Panc1 (cell line): ENCODE data around the gene MAPKAP1. TPM values are rescaled to one million over a fixed set of nuclear protein-coding genes. Genes with fewer than 3 reads are reported as not detected.

ENCODE experiments used
- ATAC-seq: fragments of 200-7000 bp; cut with Tn5 transposase; 2 replicates; pipeline ENCODE4 v1.9.1; 2020; ENCODE audit warnings: mild to moderate bottlenecking, moderate library complexity
- BruUV-seq: library from RNA; stranded (reverse); fragments of 400-500 nt; replicated peaks from 2 replicates; lab custom pipeline; 2021; lab: Mats Ljungman, UMichigan
- CTCF ChIA-PET: fragments of 300-600 bp; sonication (Branson Sonifier 250); formaldehyde crosslinking; loops from one replicate; lab custom pipeline; 2022; ENCODE audit warnings: antibody characterized with exemption; lab: Charles Lee
- POLR2A ChIA-PET: fragments of 300-600 bp; sonication (Branson Sonifier 250); formaldehyde crosslinking; loops from one replicate; lab custom pipeline; 2022; ENCODE audit warnings: antibody characterized with exemption; lab: Charles Lee
- DNase-seq: peaks from one replicate; pipeline ENCODE4 v3.0.0-alpha.2; 2010; ENCODE audit warnings: low read depth, low spot score
- H3K27ac ChIP-seq: 2 replicates; pipeline ENCODE4 v1.5.1; 2011; ENCODE audit warnings: mild to moderate bottlenecking, low read length, inconsistent platforms
- H3K27me3 ChIP-seq: fragments of 200-500 bp; sonication (Bioruptor generic); 2 replicates; pipeline ENCODE4 v1.6.0; 2014; ENCODE audit warnings: low read length, inconsistent platforms; ENCODE audit not compliant: control insufficient read depth, insufficient read depth
- H3K36me3 ChIP-seq: fragments of 200-500 bp; sonication (Bioruptor generic); 2 replicates; pipeline ENCODE4 v1.5.1; 2014; ENCODE audit warnings: inconsistent platforms, mild to moderate bottlenecking, low read length, moderate library complexity; ENCODE audit not compliant: control insufficient read depth, insufficient read depth
- H3K4me1 ChIP-seq: 2 replicates; pipeline ENCODE4 v1.5.1; 2011; ENCODE audit warnings: inconsistent platforms, mild to moderate bottlenecking, low read length, moderate library complexity; ENCODE audit not compliant: control insufficient read depth, insufficient read depth
- H3K4me3 ChIP-seq, 2 experiments: 2 replicates each; pipeline ENCODE4 v1.5.1; 2011 to 2012; ENCODE audit warnings: low read depth in 2 of 2, low read length in 2 of 2, mild to moderate bottlenecking in 2 of 2, inconsistent platforms in 1 of 2, moderate library complexity in 1 of 2
- H3K9me3 ChIP-seq: fragments of 200-500 bp; sonication (Bioruptor generic); 2 replicates; pipeline ENCODE4 v1.5.1; 2014; ENCODE audit warnings: low read depth, mild to moderate bottlenecking, inconsistent platforms, low read length, moderate library complexity; ENCODE audit not compliant: control insufficient read depth, insufficient read depth
- POLR2AphosphoS5 ChIP-seq: IDR thresholded peaks from 2 replicates; pipeline ENCODE4 v1.6.1; 2012; ENCODE audit warnings: mild to moderate bottlenecking, low read depth, low read length, moderate library complexity
- SIN3A ChIP-seq: IDR thresholded peaks from 2 replicates; pipeline ENCODE4 v1.6.1; 2012; ENCODE audit warnings: low read depth, mild to moderate bottlenecking, low read length, moderate library complexity, borderline replicate concordance; ENCODE audit not compliant: insufficient read depth
- TCF7L2 ChIP-seq: IDR thresholded peaks from 2 replicates; pipeline ENCODE4 v1.6.1; 2011; ENCODE audit warnings: mild to moderate bottlenecking, low read depth, low read length, inconsistent platforms
- in situ Hi-C: cut with HindIII; loops from 2 replicates; pipeline ENCODE4 v1.10.0; 2016; ENCODE audit warnings: low sequenced_read_pairs, low pct_unique_long_range_greater_than_20kb
- intact Hi-C: fragments of 100-400 bp; cut with micrococcal nuclease; formaldehyde crosslinking; loops from one replicate; pipeline ENCODE4 v1.10.0; 2022; ENCODE audit not compliant: unreplicated experiment
- total RNA-seq: library from RNA; stranded (reverse); gene quantifications from one replicate; pipeline ENCODE4 v1.2.1, GENCODE V29; 2021; ENCODE audit not compliant: unreplicated experiment
- TF ChIP-seq, protein P1 (sequence below), 2 experiments: IDR thresholded peaks; 2 replicates each; pipeline ENCODE4 v1.6.1; 2011 to 2012; ENCODE audit warnings: low read depth in 2 of 2, control low read depth in 1 of 2, low read length in 1 of 2, mild to moderate bottlenecking in 1 of 2, moderate library complexity in 1 of 2; ENCODE audit not compliant: insufficient read depth in 1 of 2
- TF ChIP-seq, protein P2 (sequence below): fragments of 450-650 bp; IDR thresholded peaks from 2 replicates; pipeline ENCODE4 v1.5.1; 2017; ENCODE audit warnings: mild to moderate bottlenecking

The MAPKAP1 gene
- total RNA-seq, 1 experiment from 2014 or later: 72.7 TPM

DNA sequence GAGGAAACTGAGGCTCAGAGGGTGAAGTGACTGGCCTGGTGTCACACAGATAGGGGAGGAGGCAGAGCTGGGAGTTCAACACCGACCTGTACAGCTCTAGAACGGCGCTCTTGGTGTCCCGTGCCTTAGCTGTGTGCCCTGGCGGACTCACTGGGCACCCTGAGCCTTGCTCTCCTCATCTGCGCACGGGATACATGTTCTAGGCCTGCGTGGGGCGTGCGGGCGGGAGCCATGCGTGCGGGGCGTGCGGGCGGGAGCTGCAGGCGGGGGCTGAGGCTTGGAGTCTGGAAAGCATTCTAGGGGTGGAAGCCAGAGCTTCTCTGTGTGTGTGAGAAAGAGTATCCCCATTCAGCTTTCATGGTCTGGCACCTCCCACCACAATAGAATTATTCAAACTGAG is 280.1 kb downstream of the MAPKAP1 start:
- DNase-seq (no peak), ATAC-seq (no peak)
- H3K27me3 ChIP-seq: no peaks in the 10 kb centered on the region
- in situ Hi-C loops: no loop called here
- POLR2A ChIA-PET: no interaction called here
- no peak overlapping the region for H3K27ac ChIP-seq
- H3K9me3 ChIP-seq: no peaks in the 10 kb centered on the region
- no peak overlapping the region for H3K4me3 ChIP-seq
- no peaks in the 10 kb centered on the region for H3K36me3 ChIP-seq
- H3K4me1 ChIP-seq: no peaks in the 10 kb centered on the region
- TF ChIP-seq, protein P1, sequence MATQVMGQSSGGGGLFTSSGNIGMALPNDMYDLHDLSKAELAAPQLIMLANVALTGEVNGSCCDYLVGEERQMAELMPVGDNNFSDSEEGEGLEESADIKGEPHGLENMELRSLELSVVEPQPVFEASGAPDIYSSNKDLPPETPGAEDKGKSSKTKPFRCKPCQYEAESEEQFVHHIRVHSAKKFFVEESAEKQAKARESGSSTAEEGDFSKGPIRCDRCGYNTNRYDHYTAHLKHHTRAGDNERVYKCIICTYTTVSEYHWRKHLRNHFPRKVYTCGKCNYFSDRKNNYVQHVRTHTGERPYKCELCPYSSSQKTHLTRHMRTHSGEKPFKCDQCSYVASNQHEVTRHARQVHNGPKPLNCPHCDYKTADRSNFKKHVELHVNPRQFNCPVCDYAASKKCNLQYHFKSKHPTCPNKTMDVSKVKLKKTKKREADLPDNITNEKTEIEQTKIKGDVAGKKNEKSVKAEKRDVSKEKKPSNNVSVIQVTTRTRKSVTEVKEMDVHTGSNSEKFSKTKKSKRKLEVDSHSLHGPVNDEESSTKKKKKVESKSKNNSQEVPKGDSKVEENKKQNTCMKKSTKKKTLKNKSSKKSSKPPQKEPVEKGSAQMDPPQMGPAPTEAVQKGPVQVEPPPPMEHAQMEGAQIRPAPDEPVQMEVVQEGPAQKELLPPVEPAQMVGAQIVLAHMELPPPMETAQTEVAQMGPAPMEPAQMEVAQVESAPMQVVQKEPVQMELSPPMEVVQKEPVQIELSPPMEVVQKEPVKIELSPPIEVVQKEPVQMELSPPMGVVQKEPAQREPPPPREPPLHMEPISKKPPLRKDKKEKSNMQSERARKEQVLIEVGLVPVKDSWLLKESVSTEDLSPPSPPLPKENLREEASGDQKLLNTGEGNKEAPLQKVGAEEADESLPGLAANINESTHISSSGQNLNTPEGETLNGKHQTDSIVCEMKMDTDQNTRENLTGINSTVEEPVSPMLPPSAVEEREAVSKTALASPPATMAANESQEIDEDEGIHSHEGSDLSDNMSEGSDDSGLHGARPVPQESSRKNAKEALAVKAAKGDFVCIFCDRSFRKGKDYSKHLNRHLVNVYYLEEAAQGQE (IDR thresholded peaks at IDR 0.05; ENCODE audit: insufficient read depth in 1 of 2, low read depth in 2 of 2, low read length in 1 of 2): no peak
- no peak for TF ChIP-seq SIN3A
- no peak for TF ChIP-seq TCF7L2
- no peak for TF ChIP-seq POLR2AphosphoS5
- TF ChIP-seq, protein P2, sequence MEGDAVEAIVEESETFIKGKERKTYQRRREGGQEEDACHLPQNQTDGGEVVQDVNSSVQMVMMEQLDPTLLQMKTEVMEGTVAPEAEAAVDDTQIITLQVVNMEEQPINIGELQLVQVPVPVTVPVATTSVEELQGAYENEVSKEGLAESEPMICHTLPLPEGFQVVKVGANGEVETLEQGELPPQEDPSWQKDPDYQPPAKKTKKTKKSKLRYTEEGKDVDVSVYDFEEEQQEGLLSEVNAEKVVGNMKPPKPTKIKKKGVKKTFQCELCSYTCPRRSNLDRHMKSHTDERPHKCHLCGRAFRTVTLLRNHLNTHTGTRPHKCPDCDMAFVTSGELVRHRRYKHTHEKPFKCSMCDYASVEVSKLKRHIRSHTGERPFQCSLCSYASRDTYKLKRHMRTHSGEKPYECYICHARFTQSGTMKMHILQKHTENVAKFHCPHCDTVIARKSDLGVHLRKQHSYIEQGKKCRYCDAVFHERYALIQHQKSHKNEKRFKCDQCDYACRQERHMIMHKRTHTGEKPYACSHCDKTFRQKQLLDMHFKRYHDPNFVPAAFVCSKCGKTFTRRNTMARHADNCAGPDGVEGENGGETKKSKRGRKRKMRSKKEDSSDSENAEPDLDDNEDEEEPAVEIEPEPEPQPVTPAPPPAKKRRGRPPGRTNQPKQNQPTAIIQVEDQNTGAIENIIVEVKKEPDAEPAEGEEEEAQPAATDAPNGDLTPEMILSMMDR: no peak
- CTCF ChIA-PET: no interaction called here
- no TSS peak for BruUV-seq
- intact Hi-C loops: no loop called here

DNA sequence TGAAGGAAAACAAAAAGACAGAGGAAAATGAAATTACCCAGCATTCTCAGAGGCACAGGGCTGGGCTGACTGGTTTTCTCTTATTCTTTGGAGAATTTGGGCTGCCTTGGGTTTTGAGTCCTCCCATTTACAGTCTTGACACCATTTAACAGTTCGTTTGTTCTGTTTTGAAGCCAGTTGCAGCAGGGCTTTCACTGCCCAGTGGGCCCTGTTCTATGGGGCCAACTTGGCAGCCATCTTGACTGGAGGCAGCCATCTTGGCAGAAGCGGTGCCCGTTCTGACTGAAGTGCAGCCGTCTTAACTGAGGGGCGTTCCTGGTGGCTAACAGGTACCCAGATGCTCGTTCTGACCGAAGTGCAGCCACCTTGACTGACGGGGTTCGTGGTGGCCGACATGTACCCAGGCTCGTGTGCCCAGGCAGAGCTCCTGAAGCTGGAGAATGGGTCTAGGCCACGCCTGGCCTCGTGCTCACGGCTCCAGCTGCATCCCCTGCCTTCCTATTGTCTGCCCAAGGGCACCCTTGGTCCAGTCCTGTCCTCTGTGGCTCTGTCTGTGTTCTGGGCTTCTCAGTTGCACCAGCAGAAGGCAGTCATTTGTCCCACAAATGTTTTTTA is 281.0 kb downstream of the MAPKAP1 start:
- TF ChIP-seq, protein P2: no peak
- TF ChIP-seq SIN3A (no peak), POLR2AphosphoS5 (no peak)
- no TSS peak for BruUV-seq
- H3K9me3 ChIP-seq: no peaks in the 10 kb centered on the region
- ATAC-seq (no peak), DNase-seq (no peak)
- H3K27me3 ChIP-seq: no peaks in the 10 kb centered on the region
- H3K27ac ChIP-seq: peak overlapping the region; percentile 39; the same call in 1 of the 2 replicates
- in situ Hi-C loops: no loop called here
- no peaks in the 10 kb centered on the region for H3K4me1 ChIP-seq
- H3K36me3 ChIP-seq: no peaks in the 10 kb centered on the region
- no peak overlapping the region for H3K4me3 ChIP-seq
- ChIA-PET POLR2A (no interaction called here), CTCF (no interaction called here)
- intact Hi-C loops: no loop called here
